Stimulated activated CD8-positive, alpha-beta memory T cell treated with anti-CD3 and anti-CD28 coated beads, Interleukin-2, amount 100 ng/mL, for 1 hour (primary cell): ENCODE data around the gene FXYD6.

Source experiments
- DNase-seq, 2 donors: peaks; one replicate each; pipeline ENCODE4 v3.0.0-alpha.2; 2020; ENCODE audit warnings: low read depth in 2 of 2

Gene FXYD6

DNA sequence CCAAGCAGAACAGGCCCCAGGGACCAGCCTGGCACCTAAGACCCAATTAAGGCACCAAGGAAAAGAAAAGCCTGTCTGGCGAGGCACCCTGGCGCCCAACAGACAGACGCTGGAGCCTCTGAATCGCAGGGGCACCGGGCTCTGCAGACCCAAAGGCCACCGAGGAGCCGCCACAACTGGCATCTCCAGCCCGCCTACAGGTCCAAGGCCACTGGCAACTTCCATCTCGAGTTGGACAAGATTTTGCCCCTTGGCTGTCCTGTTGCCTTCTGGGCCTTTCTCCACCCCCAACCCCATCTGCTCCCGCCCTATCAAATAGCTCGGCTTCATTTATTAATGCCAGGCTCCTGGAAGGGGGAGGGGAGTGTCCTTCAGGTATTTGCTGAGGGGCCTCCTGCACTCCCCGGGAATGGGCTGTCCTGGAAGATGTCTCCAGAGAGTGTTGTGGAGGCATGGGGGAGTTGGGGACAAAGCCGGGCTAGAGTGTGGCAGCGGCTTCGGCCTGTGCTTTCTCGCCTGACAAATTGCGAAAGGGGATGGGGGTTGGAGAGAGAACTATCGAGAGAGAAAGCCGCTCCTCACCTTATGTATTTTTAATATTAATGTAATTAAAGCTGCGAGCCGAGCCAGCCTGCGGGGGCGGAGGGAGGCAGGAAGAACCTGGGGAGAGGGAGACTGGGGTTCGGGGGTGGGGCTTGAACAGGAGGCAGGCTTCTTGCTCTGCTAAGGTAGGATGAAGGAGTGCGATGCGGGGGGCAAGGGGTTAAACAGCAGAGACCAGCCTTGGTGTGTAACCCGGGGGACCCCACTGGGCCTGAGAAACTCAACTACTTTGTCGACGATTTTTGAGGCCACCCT, 81.5 kb downstream of the FXYD6 start:
- no peak for DNase-seq

DNA sequence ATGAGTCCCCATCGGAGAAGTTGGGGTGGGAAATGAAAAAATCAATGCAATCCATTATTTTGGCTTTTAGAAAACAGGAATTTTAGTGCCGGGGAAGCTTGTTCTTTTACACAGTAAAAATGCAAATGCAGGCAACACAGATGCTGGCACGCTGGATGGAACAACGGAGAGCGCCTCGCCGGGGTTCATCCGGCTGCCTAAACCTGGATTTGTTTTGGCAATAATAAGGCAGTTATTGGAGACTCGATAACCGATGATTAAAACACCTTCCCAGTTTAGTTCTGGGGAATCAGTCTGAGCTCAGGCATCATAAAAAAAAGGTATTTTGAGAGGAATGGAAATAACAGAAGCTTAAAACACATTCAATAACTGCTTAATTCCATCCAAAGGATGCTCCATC, 82.3 kb downstream of the FXYD6 start:
- no peak for DNase-seq

DNA sequence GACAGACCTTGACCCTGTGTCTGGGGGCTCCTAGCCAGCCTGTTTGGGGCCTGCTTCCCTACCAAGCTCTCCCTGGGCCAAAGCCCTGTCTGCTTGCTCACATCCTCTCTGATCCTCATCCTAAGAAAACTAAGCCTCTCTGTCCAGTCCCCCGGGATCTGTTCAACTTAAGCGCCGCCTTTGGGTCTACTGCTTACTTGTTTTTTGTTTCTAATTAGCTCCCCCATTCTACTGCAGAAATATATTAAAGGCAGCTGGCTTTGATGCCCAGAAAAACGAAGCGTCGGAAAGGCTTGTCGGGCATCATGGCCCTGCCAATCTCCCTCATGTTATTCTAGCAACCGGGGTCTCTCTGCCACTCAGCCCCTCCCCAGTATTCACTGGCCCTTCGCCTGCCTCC, 82.9 kb downstream of the FXYD6 start:
- no peak for DNase-seq

GRCh38 chr11:117792992-117793391, 83.5 kb downstream of the FXYD6 start:
- DNase-seq: no peak

- DNase-seq: no peak
Measured at GRCh38 chr11:117792241-117792640, 84.2 kb downstream of the FXYD6 start.

DNA sequence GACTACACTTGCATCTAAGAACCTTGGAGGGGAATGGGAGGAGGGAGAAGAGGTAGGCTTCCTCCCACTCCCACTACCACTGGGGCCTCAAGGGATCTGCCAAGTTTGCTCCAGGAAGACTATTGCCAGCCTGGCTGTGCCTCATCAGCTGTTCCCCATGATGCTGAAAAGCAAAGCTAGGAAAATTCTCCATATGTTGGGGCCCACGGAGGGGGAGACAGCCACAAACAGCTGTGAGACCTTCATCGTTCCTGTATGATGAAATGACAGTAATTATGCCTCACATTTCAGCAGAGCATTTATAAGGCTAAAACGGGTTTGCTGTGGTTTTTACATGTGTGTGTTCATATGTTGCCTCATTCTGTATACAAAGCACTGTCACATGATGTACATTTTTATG, 86.2 kb downstream of the FXYD6 start:
- DNase-seq: no peak

DNA sequence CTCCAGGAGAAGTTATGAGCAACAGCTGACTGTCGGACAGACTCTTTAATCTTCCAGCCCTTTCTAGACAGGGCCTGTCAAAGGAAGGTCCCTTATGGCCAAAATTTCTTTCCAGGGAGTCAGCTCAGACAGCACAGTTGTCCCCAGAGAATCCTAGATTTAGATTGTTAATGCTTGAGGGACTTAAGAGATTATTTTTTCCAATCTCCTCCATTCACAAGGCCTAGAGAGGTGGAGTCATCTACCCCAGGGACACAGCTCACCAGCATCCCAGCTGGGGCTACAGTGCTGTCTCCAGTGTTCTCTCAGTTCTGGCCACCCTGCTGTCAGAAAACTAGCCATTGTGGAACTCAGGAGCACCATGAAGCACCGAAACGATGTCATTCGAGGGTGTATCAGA, 87.2 kb downstream of the FXYD6 start:
- DNase-seq: no peak
